HepG2 (cell line): ENCODE measurements around the gene ABRACL. TPM values are rescaled to one million over a fixed set of nuclear protein-coding genes. Genes with fewer than 3 reads are reported as not detected.

Experiments
- AGO1 ChIP-seq: fragments of 200-400 bp; formaldehyde crosslinking; IDR thresholded peaks from 2 replicates; pipeline ENCODE4 v1.6.1; 2017; ENCODE audit warnings: mild to moderate bottlenecking, low read depth, low read length, moderate library complexity; ENCODE audit not compliant: poor library complexity, severe bottlenecking
- ARID5B ChIP-seq: IDR thresholded peaks from 2 replicates; pipeline ENCODE4 v1.4.0; 2020; ENCODE audit warnings: mild to moderate bottlenecking, missing genetic modification reagents
- CREBL2 ChIP-seq: sonication (generic); formaldehyde crosslinking; IDR thresholded peaks from 2 replicates; pipeline ENCODE4 v1.8.1; 2023; ENCODE audit warnings: missing genetic modification reagents, mild to moderate bottlenecking, borderline replicate concordance
- GZF1 ChIP-seq: sonication (generic); formaldehyde crosslinking; IDR thresholded peaks from 2 replicates; pipeline ENCODE4 v1.5.1; 2020; ENCODE audit warnings: mild to moderate bottlenecking, missing genetic modification reagents
- HHEX ChIP-seq: IDR thresholded peaks from 2 replicates; pipeline ENCODE4 v1.6.1; 2016; ENCODE audit warnings: control low read depth
- MED1 ChIP-seq: sonication (generic); formaldehyde crosslinking; IDR thresholded peaks from 2 replicates; pipeline ENCODE4 v1.4.0; 2020; ENCODE audit warnings: missing genetic modification reagents
- MTF2 ChIP-seq: sonication (generic); formaldehyde crosslinking; IDR thresholded peaks from 2 replicates; pipeline ENCODE4 v1.5.0; 2020; ENCODE audit warnings: missing genetic modification reagents, borderline replicate concordance
- NR3C1 ChIP-seq: sonication (generic); formaldehyde crosslinking; IDR thresholded peaks from 2 replicates; pipeline ENCODE4 v1.4.0; 2020; ENCODE audit warnings: missing genetic modification reagents
- SRF ChIP-seq: IDR thresholded peaks from 2 replicates; pipeline ENCODE4 v1.6.1; 2011; ENCODE audit warnings: mild to moderate bottlenecking, low read depth, low read length, moderate library complexity
- ZGPAT ChIP-seq: IDR thresholded peaks from 2 replicates; pipeline ENCODE4 v1.6.1; 2016; ENCODE audit warnings: mild to moderate bottlenecking
- ZNF329 ChIP-seq: sonication (generic); formaldehyde crosslinking; IDR thresholded peaks from 2 replicates; pipeline ENCODE4 v1.9.0; 2021; ENCODE audit warnings: low read depth, mild to moderate bottlenecking, missing genetic modification reagents
- ZNF616 ChIP-seq: sonication (generic); formaldehyde crosslinking; IDR thresholded peaks from 2 replicates; pipeline ENCODE4 v1.5.0; 2020; ENCODE audit warnings: low read depth, mild to moderate bottlenecking, missing genetic modification reagents
- polyA plus RNA-seq, 8 experiments: library from polyadenylated mRNA; depleted of rRNA in 3 of 8; stranded (reverse) in 7 of 8; unstranded in 1 of 8; fragments of >200 nt; fragmentation: Illumina TruSeq in 4 of 8; extraction: Trizol in 4 of 8; gene quantifications; 2 replicates each; pipeline versions ENCODE4 v1.2.1 to v1.2.3, GENCODE V29; 2011 to 2016; ENCODE audit warnings: low read depth in 4 of 8, missing spikeins in 1 of 8, mixed read lengths in 1 of 8; ENCODE audit not compliant: insufficient read depth in 1 of 8
- total RNA-seq, 5 experiments: library from RNA; depleted of rRNA; stranded (reverse); fragments of >200 nt; fragmentation: Illumina TruSeq; extraction: Trizol; gene quantifications; 2 replicates each; pipeline ENCODE4 v1.2.3, GENCODE V29; 2016; ENCODE audit warnings: low read depth in 1 of 5
- TF ChIP-seq, protein P1 (sequence below): sonication (generic); formaldehyde crosslinking; IDR thresholded peaks from 2 replicates; pipeline ENCODE4 v1.4.0; 2020; ENCODE audit warnings: missing genetic modification reagents
- TF ChIP-seq, protein P2 (sequence below): sonication (generic); formaldehyde crosslinking; IDR thresholded peaks from 2 replicates; pipeline ENCODE4 v1.5.0; 2020; ENCODE audit warnings: missing genetic modification reagents
- TF ChIP-seq, protein P3 (sequence below): sonication (generic); formaldehyde crosslinking; conservative IDR thresholded peaks from 2 replicates; pipeline ENCODE4 v1.8.0; 2022; ENCODE audit warnings: mild to moderate bottlenecking, moderate library complexity, missing genetic modification reagents
- TF ChIP-seq, protein P4 (sequence below): sonication (generic); formaldehyde crosslinking; conservative IDR thresholded peaks from 2 replicates; pipeline ENCODE4 v1.8.1; 2023; ENCODE audit warnings: missing genetic modification reagents

The ABRACL gene
- total and polyA plus RNA-seq, 2 of the 13 experiments (the other 11 are each of a cell fraction or from before 2014, with no cell fraction given), result 1.4 to 5.4 TPM

DNA sequence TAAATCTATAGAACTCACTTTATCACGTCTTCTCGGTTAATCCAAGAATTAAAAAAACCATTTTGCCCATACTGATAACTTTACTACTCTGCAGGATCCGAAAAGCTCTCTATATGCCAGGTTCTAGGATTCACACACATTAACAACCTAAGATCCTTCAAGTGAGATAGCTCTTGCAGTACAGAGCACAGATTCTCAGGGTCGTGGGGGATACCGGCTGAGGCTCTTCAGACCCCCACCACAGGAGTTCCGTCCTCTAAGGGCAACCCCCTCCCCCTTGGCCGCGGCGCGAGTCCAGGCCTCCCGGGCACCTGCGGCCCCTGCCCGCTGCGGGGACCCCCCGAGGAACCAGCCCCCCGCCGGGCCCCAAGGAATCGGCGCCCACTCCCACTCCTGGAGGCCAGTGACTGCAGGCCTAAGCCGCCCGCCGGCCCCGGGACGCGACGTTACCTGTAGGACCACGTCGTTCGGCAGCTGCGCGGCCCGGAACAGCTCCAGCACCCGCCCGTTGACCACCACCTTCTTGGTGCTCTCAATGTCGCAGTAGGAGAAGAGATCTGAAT, 41.4 kb upstream of the ABRACL start (continued):
- TF ChIP-seq ZGPAT (CRISPR knock-in tag) (no peak), MED1 (CRISPR knock-in tag) (0 out of 2 replicates have a peak, but pooled peaks have one; percentile 9), ZNF329 (CRISPR knock-in tag) (no peak), SRF (no peak), MTF2 (CRISPR knock-in tag) (0 out of 2 replicates have a peak, but pooled peaks have one; percentile 34), CREBL2 (CRISPR knock-in tag) (no peak), ZNF616 (CRISPR knock-in tag) (no peak), ARID5B (CRISPR knock-in tag) (peak; percentile 17; the same call in 1 of the 2 replicates), NR3C1 (CRISPR knock-in tag) (no peak), GZF1 (CRISPR knock-in tag) (0 out of 2 replicates have a peak, but pooled peaks have one; percentile 17), HHEX (CRISPR knock-in tag) (no peak), AGO1 (peak; percentile 29)
- TF ChIP-seq, protein P1, sequence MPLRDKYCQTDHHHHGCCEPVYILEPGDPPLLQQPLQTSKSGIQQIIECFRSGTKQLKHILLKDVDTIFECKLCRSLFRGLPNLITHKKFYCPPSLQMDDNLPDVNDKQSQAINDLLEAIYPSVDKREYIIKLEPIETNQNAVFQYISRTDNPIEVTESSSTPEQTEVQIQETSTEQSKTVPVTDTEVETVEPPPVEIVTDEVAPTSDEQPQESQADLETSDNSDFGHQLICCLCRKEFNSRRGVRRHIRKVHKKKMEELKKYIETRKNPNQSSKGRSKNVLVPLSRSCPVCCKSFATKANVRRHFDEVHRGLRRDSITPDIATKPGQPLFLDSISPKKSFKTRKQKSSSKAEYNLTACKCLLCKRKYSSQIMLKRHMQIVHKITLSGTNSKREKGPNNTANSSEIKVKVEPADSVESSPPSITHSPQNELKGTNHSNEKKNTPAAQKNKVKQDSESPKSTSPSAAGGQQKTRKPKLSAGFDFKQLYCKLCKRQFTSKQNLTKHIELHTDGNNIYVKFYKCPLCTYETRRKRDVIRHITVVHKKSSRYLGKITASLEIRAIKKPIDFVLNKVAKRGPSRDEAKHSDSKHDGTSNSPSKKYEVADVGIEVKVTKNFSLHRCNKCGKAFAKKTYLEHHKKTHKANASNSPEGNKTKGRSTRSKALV (CRISPR knock-in tag), result no peak
- TF ChIP-seq, protein P2, sequence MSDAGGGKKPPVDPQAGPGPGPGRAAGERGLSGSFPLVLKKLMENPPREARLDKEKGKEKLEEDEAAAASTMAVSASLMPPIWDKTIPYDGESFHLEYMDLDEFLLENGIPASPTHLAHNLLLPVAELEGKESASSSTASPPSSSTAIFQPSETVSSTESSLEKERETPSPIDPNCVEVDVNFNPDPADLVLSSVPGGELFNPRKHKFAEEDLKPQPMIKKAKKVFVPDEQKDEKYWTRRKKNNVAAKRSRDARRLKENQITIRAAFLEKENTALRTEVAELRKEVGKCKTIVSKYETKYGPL (CRISPR knock-in tag), result 0 out of 2 replicates have a peak, but pooled peaks have one; percentile 27
- TF ChIP-seq, protein P3, sequence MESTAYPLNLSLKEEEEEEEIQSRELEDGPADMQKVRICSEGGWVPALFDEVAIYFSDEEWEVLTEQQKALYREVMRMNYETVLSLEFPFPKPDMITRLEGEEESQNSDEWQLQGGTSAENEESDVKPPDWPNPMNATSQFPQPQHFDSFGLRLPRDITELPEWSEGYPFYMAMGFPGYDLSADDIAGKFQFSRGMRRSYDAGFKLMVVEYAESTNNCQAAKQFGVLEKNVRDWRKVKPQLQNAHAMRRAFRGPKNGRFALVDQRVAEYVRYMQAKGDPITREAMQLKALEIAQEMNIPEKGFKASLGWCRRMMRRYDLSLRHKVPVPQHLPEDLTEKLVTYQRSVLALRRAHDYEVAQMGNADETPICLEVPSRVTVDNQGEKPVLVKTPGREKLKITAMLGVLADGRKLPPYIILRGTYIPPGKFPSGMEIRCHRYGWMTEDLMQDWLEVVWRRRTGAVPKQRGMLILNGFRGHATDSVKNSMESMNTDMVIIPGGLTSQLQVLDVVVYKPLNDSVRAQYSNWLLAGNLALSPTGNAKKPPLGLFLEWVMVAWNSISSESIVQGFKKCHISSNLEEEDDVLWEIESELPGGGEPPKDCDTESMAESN, result no peak
- TF ChIP-seq, protein P4, sequence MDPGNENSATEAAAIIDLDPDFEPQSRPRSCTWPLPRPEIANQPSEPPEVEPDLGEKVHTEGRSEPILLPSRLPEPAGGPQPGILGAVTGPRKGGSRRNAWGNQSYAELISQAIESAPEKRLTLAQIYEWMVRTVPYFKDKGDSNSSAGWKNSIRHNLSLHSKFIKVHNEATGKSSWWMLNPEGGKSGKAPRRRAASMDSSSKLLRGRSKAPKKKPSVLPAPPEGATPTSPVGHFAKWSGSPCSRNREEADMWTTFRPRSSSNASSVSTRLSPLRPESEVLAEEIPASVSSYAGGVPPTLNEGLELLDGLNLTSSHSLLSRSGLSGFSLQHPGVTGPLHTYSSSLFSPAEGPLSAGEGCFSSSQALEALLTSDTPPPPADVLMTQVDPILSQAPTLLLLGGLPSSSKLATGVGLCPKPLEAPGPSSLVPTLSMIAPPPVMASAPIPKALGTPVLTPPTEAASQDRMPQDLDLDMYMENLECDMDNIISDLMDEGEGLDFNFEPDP (CRISPR knock-in tag), result 0 out of 2 replicates have a peak, but pooled peaks have one; percentile 79
- TF ChIP-seq, all 625 proteins: peak for 31
